MCF 10A (cell line): ENCODE results near the gene BCCIP. TPM values are rescaled to one million over a fixed set of nuclear protein-coding genes. Genes with fewer than 3 reads are reported as not detected.

Source experiments
- BruUV-seq: library from RNA; stranded (reverse); fragments of 400-500 nt; replicated peaks from 2 replicates; lab custom pipeline; 2021; lab: Mats Ljungman, UMichigan
- CTCF ChIA-PET: fragments of 300-600 bp; sonication (Branson Sonifier 250); formaldehyde crosslinking; extraction: SDS; loops from one replicate; lab custom pipeline; 2021; ENCODE audit warnings: antibody characterized with exemption, inconsistent platforms; lab: Yijun Ruan, JAX
- POLR2A ChIA-PET: fragments of 300-600, 350-650 bp; sonication (Branson Sonifier 250); formaldehyde crosslinking; extraction: SDS; loops from one replicate; lab custom pipeline; 2020; ENCODE audit warnings: antibody characterized with exemption, inconsistent platforms; lab: Yijun Ruan, JAX
- DNase-seq: peaks from one replicate; pipeline ENCODE4 v3.0.0-alpha.2; 2018; ENCODE audit not compliant: unreplicated experiment
- H3K27ac Mint-ChIP-seq: one replicate; pipeline ENCODE4 v1.8.0; 2022; ENCODE audit warnings: mild to moderate bottlenecking, low read depth, mixed read lengths; ENCODE audit not compliant: unreplicated experiment
- H3K27me3 Mint-ChIP-seq: one replicate; pipeline ENCODE4 v1.8.0; 2022; ENCODE audit warnings: mixed read lengths; ENCODE audit not compliant: insufficient read depth, unreplicated experiment
- H3K36me3 Mint-ChIP-seq: one replicate; pipeline ENCODE4 v1.8.0; 2022; ENCODE audit warnings: mild to moderate bottlenecking, moderate library complexity, mixed read lengths; ENCODE audit not compliant: insufficient read depth, unreplicated experiment
- H3K4me1 Mint-ChIP-seq: one replicate; pipeline ENCODE4 v1.8.0; 2022; ENCODE audit warnings: mixed read lengths; ENCODE audit not compliant: insufficient read depth, unreplicated experiment
- H3K4me3 Mint-ChIP-seq: one replicate; pipeline ENCODE4 v1.8.0; 2022; ENCODE audit warnings: mild to moderate bottlenecking, moderate library complexity, mixed read lengths; ENCODE audit not compliant: unreplicated experiment
- H3K9me3 Mint-ChIP-seq: one replicate; pipeline ENCODE4 v1.8.0; 2022; ENCODE audit warnings: mixed read lengths; ENCODE audit not compliant: unreplicated experiment
- intact Hi-C: fragments of 100-400 bp; cut with micrococcal nuclease; formaldehyde crosslinking; loops from 2 replicates; pipeline ENCODE4 v1.14.1; 2022
- total RNA-seq: library from RNA; stranded (reverse); gene quantifications from 2 replicates; pipeline ENCODE4 v1.2.3, GENCODE V29; 2022
- TF ChIP-seq, protein P1 (sequence below): fragments of 200-600 bp; IDR thresholded peaks from one replicate; pipeline ENCODE4 v1.8.0; 2022; ENCODE audit warnings: antibody characterized with exemption, mild to moderate bottlenecking; ENCODE audit not compliant: unreplicated experiment

BCCIP gene
- total RNA-seq, 1 experiment from 2014 or later: 88.2 TPM

GRCh38 chr10:125852487-125852886, 29.1 kb downstream of the BCCIP start:
- no TSS peak for BruUV-seq
- POLR2A ChIA-PET: no interaction called here
- H3K27ac Mint-ChIP-seq: no peak overlapping the region
- no peaks in the 10 kb centered on the region for H3K27me3 Mint-ChIP-seq
- intact Hi-C loops: no loop called here
- no peak for DNase-seq
- CTCF ChIA-PET: no interaction called here
- no peak overlapping the region for H3K4me3 Mint-ChIP-seq
- H3K9me3 Mint-ChIP-seq: no peaks in the 10 kb centered on the region
- TF ChIP-seq, protein P1, sequence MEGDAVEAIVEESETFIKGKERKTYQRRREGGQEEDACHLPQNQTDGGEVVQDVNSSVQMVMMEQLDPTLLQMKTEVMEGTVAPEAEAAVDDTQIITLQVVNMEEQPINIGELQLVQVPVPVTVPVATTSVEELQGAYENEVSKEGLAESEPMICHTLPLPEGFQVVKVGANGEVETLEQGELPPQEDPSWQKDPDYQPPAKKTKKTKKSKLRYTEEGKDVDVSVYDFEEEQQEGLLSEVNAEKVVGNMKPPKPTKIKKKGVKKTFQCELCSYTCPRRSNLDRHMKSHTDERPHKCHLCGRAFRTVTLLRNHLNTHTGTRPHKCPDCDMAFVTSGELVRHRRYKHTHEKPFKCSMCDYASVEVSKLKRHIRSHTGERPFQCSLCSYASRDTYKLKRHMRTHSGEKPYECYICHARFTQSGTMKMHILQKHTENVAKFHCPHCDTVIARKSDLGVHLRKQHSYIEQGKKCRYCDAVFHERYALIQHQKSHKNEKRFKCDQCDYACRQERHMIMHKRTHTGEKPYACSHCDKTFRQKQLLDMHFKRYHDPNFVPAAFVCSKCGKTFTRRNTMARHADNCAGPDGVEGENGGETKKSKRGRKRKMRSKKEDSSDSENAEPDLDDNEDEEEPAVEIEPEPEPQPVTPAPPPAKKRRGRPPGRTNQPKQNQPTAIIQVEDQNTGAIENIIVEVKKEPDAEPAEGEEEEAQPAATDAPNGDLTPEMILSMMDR: no peak
- peaks cover 81% of the 10 kb centered on the region for H3K36me3 Mint-ChIP-seq
- H3K4me1 Mint-ChIP-seq: no peaks in the 10 kb centered on the region

GRCh38 chr10:125857185-125857760, 33.9 kb downstream of the BCCIP start:
- Mint-ChIP-seq H3K36me3 (peaks cover 54% of the 10 kb centered on the region), H3K27ac (no peak overlapping the region), H3K4me1 (no peaks in the 10 kb centered on the region), H3K27me3 (no peaks in the 10 kb centered on the region), H3K4me3 (no peak overlapping the region), H3K9me3 (no peaks in the 10 kb centered on the region)
- ChIA-PET POLR2A (interaction anchor here (0.9 to 1.5 kb wide), 3 partner anchors 9 to 15 kb away, joined by 3 to 4 read pairs (median 3); no protein-coding TSS in a partner anchor), CTCF (interaction anchor here (1.3 kb wide), 1 partner anchor 12 kb away, joined by 4 read pairs; no protein-coding TSS in a partner anchor)
- BruUV-seq: no TSS peak
- intact Hi-C loops: no loop called here
- no peak for DNase-seq
- TF ChIP-seq, protein P1: no peak

DNA sequence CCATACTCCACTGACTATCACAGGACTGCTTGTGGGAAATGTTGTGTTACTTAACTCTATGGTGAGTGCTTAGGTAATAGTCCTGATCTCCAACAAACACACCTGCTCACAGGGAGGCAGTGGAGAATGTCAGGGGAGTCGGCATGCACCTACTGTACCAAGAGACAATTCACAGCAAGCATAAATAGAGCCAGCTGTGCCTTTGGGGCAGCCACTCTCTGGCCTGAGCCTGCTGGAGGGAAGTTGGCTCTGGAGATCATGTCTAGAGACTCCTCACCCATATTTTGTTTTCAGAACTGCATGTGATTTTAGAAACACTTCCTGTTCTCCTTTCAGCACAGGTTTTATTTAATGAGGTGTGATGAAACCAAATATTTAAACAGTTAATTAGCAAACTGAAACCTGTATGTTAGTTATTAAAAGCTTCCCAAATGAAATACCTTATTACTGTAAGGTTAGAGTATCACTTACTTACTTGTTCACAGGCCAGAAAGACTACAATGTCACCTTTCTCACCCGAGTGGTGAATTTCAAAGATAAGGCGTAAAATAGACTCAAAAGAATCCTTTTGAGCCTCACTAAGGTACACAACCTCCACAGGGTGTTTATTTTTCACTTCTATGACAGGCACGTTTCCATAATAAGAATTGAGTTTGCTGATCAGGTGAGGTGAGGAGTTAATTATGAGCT, 35.9 kb downstream of the BCCIP start:
- Mint-ChIP-seq H3K36me3 (peaks cover 40% of the 10 kb centered on the region), H3K27ac (no peak overlapping the region), H3K4me3 (no peak overlapping the region), H3K9me3 (no peaks in the 10 kb centered on the region), H3K27me3 (no peaks in the 10 kb centered on the region), H3K4me1 (no peaks in the 10 kb centered on the region)
- POLR2A ChIA-PET: no interaction called here
- CTCF ChIA-PET: no interaction called here
- no TSS peak for BruUV-seq
- TF ChIP-seq, protein P1: no peak
- intact Hi-C loops: no loop called here
- DNase-seq: no peak

- CTCF ChIA-PET: interaction anchor here (0.7 to 3.6 kb wide), 5 partner anchors 9 to 638 kb away, joined by 3 to 13 read pairs (median 4); no protein-coding TSS in a partner anchor
- POLR2A ChIA-PET: interaction anchor here (1.2 to 1.6 kb wide), 2 partner anchors 8 to 28 kb away, joined by 4 read pairs; no protein-coding TSS in a partner anchor
- intact Hi-C loops: no loop called here
- no peak for DNase-seq
- Mint-ChIP-seq H3K4me1 (peaks cover 9% of the 10 kb centered on the region), H3K9me3 (no peaks in the 10 kb centered on the region), H3K4me3 (no peak overlapping the region), H3K27me3 (no peaks in the 10 kb centered on the region), H3K27ac (no peak overlapping the region), H3K36me3 (peaks cover 35% of the 10 kb centered on the region)
- TF ChIP-seq, protein P1: no peak
- no TSS peak for BruUV-seq
These were observed 41.8 kb downstream of the BCCIP start for GRCh38 chr10:125865120-125865519.
